Endothelial cell of hepatic sinusoid (primary cell): Measurements from ENCODE around the gene DLGAP3.
"Not testable (repeated sequence)": the region's sequence is repeated elsewhere in the genome, so short reads cannot be mapped to it uniquely, and the experiment has no call there.

Experiments used
- in situ Hi-C: cut with HindIII; loops from 2 replicates; pipeline ENCODE4 v1.10.0; 2017; ENCODE audit warnings: low sequenced_read_pairs

Gene DLGAP3

DNA sequence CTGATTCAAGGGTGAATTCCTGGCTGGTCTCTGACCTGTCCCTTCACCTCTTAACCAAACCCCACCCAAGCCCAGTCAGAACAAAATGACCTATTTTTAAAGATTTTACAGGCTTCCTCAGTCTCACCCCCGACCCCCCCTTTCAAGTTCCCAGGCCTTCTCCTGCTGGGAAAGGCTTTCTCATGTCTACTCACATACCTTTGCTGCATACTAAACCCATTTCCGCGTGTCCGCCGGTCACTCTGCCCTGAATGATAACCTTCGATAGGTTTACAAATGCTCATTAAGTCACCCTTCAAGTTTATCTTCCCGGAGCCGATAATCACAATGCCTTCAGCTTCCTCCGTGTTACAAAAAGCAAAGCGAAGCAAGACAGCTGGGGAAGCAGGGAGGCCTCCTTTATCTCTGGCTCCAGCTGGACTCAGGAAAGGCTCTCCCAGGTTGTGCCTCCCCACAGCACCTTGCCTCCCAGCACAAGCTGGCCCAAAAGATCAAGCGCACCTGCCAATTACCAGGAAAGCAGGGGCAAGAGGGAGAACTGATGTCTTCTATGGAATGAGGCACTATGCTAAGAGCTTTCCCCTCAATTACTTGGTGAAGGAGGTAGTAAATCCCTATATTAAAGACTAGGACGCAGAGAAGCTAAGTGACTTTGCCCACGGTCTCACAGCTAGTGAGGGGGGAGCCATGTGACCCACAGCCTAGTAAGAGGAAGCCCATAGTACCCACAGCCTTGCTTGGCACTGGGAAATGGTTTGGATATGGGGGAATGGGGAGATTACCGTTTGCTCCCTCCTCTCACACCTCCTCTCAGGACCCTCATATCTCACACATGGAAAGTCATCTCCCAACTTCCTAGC is 85.8 kb downstream of the DLGAP3 start:
- in situ Hi-C loops: no loop called here

DNA sequence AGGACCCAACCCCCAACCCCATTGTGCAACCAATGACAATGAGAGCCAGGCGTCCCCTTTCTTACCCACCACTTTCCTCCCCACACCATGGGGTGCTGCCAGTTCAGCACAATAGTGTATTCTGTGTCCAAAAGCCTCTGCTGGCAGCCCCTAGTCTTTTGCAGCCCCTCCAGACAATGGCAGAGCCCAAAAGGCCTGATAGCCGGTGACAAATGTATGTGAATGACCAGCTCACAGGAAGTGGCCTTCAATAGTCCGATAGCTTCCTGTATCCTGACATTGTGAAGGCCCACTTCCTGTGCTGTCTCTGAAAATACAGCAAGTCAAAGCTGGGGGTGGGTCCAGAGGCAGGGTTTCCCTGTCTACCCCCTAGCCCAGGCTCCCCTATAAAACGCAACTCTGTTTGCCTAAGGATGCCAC is 86.5 kb downstream of the DLGAP3 start:
- in situ Hi-C loops: no loop called here

DNA sequence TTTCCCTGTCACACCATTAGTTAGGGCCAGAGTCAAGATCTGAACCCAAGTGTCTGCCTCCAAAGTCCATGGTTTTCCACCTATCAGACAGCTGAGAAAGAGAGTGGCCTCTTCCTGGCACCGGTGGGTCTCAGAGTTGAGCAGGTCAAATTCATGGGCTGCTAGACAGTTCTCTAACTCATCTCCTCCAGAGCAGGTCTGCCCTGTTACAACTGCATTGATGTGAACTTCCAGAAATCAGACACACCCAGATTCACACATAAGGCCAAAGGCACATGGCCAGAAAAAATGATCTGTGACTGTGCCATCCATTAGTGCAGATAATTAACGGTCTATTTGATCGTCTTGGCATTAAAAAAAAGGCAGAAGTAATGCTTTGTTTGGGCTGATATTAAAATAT is 87.4 kb downstream of the DLGAP3 start:
- in situ Hi-C loops: no loop called here

DNA sequence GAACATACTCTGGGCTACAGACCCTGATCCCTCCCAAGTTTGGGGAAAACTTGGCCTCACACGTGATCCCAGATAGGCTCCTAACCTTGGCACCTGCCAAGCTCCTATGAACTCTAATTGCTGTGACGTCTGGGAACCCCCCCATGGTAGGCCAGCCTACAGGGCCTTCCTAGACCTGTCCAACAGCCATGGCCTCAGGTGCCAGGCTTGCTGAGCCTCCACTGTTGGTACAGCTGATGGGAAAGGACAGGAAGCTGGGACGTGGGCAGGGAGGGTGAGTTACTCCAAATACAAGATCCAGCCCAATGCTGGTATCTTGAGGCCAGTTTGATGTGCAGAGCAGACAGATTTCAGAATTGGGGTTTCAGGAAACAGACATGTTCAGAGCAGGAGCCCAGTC is 89.0 kb downstream of the DLGAP3 start:
- in situ Hi-C loops: no loop called here

DNA sequence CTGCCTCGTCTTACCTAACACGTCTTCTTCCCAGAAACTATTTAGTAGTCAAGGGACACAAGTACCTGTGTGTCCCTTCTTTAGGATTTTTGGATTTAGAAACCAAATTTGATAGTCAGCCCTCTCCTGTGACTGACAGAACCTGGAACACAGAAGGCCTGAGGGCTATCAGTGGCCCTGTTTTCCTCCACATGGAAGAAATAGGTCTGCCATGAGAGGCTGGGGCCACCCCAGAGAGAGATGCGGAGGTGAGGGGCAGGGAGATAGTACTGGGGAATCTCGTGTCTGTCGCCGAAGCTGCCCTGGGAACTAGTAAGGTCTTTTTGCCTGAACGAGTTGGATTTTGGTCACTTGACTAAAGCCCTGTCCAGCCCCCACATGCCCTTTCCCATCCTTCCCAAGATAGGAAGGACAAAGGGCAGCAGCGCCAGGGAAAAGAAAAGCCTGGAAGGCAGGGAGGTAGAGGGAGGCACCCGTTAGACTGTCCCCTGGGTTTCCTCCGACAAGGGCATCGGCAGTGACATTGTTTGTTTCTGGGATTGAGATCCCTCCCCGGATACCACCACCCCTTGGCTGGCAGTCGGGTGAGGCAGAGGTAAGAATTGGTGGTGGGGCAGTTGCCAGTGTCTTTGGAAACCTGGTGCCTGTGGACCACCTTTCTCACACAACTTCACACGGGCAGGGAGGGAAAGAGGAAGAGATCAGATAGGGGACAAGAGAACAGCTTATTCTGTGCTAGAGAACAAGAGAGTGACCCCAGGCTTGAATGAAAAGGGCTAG is 89.7 kb downstream of the DLGAP3 start:
- in situ Hi-C loops: no loop called here

DNA sequence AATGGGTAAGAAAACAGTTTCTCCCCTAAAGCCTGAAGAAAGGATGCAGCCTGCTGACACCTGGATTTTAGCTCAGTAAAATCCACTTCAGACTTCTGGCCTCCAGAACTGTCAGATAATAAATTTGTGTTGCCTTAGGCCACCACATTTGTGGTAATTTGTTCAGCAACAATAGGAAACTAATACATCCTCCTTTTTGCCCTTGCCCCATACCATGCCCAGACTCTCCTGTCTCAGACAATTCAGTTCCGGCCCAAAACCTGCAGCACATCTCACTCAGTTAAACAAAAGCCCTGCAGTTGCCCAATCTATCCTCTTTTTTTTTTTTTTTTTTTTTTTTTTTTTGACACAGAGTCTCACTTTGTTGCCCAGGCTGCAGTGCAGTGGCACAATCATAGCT is 95.7 kb downstream of the DLGAP3 start:
- in situ Hi-C loops: no loop called here

DNA sequence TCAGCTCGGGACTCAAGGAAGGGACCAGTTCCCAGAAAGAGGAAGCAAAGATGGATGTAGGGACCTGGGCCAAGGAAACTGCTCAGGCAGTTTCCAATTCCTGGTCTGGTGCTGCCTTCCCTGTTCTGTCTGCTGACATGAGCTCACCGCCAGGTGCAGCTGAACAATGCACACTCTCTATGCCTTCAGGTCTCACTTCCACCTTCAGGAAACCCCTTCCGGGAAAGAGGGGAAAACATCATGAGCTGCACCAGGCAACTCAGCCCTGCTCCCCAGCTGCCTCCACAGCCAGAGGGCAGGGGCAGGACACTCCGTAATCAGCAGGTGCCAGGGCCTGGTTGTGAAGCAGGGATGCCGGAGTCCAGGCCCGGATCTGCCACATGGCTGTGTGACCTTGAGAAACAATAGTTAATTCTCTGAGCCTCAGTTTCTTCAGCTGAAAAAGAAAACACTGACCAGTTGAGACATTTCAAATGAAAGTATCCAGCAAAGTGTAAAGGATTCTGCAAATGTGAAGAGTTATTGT is 97.7 kb downstream of the DLGAP3 start:
- in situ Hi-C loops: no loop called here

DNA sequence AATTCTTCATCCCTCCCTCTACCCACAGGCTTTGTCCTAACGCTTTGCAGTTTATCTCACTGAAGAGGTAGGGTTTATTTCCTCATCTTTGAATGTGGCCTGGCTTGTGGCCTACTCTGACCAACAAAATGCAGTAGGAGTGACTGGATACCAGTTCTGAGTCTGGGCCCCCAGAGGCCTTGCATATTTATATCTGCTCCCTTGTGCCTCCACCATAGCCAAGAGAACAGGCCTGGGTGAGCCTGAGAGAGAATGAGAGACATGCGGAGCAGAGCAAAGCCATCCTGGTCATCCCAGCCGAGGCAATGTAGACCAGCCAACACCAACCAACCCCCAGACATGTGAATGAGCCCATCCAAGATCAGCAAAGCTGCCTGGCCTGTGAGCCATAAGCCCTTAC is 100.2 kb downstream of the DLGAP3 start:
- in situ Hi-C loops: no loop called here

DNA sequence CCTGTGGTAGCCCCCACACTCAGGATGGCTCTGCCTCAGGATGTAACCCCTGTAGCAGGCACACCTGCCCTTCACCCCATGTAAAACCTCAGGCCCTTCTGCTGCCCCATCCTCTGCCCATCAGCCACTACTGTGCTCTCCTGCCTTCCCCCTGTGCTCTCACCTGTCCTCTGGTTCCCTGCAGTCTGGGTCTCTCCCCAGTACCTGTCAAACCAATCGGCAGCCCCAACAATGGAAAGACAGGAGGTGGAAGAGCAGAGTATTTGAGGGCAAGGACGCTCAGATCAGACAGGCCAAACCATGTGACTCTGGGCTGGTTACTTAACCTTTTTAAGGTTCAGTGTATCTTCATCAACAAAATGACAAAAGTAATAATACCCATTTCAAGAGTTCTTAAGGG is 100.8 kb downstream of the DLGAP3 start:
- in situ Hi-C loops: no loop called here

DNA sequence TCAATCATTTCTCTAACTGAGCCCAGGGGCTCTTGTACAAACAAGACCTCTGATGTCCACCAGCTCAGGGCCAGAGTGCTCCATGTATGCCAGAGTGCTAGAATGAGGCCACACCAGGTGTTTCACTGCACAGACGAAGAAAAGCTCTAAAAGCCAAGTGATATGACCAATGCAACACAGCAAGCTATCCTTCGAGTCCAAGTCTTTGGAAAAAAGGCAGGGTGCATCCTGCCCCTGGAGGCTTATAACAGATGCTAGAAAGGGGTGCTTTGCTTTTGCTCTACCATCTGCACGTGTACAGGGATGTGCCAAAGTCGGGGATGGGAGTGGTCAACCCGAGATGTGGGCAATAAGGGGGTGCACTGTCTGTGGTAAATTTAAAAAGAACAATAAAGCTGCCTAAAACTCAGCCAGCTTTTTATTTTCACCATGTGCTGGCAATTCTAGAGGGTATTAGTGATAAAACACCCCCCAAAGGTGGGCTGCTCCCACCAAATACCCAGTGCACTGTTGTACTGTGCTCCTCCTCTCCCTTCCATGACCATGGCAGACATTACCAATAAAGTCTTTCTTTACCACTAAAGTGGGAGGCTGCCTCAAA is 102.0 kb downstream of the DLGAP3 start:
- in situ Hi-C loops: no loop called here

DNA sequence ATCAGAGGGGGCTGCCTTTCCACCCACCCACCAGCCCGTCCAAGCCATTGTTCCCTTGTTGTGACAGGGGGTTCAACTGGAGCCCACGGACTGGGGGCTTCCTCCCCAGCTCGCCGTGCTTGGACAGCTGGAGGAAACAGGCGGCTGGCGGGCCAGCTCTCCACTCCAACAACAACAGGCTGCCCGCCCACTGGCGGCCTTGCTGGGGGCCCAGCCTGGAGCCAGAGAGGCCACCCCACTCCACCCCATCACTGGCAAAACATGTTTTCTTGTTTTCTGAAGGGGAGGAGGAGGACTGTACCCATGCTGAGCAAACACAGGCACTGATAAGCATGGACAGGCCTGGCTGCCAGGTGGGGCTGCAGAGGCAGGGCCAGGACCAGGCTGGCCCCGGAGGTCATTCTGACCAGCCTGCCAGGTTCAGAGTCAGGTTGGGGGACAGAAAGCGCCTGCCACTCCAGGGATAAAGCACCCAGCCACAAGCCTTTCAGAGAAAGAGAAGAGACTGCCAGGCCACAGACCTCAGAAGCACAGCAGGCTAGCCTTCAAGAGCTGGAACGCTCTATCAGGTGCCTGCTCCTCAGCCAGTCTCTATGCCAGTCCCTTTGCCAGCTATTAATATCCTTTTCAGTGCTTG is 103.9 kb downstream of the DLGAP3 start:
- in situ Hi-C loops: no loop called here

DNA sequence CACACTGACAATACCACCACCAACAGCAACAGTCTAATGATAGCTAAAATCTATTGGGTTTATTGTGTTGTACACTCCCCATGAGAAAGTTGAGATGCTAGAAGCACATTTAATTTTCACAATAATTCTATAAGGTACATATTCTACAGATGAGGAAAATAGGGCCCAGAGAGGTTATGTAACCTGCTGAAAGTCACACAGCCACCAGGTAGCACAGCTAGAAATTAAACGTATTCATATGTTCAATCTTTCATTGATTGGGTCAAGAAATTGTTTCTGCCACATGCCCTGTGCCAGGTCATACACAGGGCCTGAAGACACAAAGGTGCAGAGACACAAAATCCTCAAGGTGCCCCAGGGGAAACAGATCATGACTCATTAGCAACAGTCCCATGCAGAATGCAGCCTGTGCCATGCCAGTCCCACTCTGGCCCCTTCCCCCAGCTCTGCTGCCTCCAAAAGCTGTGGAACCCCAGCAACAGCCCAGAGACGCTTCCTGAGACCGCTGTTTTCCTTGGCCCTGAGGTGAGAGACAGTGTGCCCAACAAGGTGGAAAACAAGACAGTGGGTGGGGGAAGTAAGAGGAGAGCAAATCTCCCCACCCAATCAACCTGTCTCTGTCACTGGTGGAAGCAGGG is 104.5 kb downstream of the DLGAP3 start:
- in situ Hi-C loops: no loop called here

DNA sequence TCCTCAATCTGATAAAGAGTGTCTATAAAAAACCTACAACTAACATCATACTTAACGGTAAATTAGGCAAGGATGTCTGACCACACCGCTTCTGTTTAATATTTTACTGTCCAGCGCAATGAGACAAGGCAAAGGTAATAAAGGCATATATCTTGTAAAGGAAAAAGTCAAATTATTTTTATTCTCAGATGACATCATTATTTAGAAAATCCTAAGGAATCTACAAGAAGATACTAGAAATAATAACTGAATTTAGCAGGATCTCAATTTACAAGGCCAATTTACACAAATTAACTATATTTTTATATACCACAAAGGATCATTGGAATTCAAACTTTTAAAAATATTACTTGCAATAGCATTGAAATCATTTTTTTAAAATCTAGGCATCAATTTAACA is 107.2 kb downstream of the DLGAP3 start:
- in situ Hi-C loops: no loop called here

DNA sequence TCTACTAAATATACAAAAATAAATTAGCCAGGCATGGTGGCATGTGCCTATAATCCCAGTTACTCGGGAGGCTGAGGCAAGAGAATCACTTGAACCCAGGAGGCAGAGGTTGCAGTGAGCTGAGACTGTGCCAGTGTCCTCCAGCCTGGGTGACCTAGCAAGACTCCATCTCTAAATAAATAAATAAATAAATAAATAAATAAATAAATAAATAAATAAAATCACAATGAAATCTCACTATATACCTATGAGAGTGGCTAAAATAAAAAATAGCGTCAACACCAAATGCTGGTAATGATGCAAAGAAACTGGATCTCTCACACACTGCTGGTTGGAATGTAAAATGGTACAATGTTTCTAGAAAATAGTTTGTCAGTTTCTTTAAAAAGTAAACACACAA is 110.6 kb downstream of the DLGAP3 start:
- in situ Hi-C loops: not testable (repeated sequence)

DNA sequence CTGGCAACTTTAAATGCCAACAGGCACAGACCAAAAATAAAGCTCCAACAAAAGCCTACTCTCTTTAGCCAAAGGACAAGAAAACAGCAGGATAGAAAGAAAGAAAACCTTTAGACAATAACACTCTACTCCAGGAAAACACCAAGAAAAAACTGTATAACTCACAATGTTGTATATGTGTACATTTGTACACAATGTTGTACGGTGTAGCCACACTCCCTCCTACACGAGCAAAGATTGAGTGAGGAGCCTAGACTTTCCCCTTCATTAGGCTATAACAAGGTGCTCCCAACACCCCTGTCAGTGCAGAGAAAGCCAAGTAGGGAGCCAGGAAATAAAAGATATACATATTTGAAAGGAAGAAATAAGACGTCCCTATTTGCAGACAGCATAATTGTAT is 112.7 kb downstream of the DLGAP3 start:
- in situ Hi-C loops: no loop called here

DNA sequence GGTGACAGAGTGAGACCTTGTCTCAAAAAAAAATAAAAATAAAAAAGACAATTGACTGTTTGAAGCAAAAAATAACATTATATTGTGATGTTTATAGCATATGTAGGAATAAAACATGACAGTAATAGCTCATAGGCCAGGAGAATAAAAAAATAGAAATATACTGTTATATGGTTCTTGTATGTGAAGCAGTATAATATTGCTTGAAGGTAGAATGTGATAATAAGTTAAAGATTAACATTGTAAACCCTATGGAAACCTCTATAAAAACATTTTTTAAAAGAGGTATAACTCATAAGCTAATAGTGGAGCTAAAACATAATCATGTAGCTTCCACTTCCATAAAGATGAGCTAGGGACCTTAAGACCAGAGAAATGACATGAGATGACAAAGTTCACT is 113.1 kb downstream of the DLGAP3 start:
- in situ Hi-C loops: no loop called here
